ENCODE measurements around the gene TMEM101. TPM values are rescaled to one million over a fixed set of nuclear protein-coding genes. Genes with fewer than 3 reads are reported as not detected.
"Not testable (repeated sequence)": the region's sequence is repeated elsewhere in the genome, so short reads cannot be mapped to it uniquely, and the experiment has no call there.

Gene TMEM101
- total RNA-seq, 1 experiment from 2014 or later, result 77.4 TPM

GRCh38 chr17:44001461-44001920 is 13.3 kb downstream of the TMEM101 start:
- peaks cover 20% of the 10 kb centered on the region for H3K4me1 ChIP-seq (replicated peaks)
- DNase-seq (ENCODE audit: low read depth in 1 of 2, low spot score in 2 of 2), result no peak
- H3K36me3 ChIP-seq, result no peaks in the 10 kb centered on the region
- no peaks in the 10 kb centered on the region for H3K9me3 ChIP-seq (replicated peaks)
- H3K27ac ChIP-seq, result no peak overlapping the region
- H3K27me3 ChIP-seq (replicated peaks), result no peaks in the 10 kb centered on the region; the same call in 1 of the 2 replicates
- H3K4me3 ChIP-seq, result no peak overlapping the region

- no peak overlapping the region for H3K27ac ChIP-seq
- no peak for DNase-seq (ENCODE audit: low read depth in 1 of 2, low spot score in 2 of 2)
- peaks cover 15% of the 10 kb centered on the region for H3K4me1 ChIP-seq (replicated peaks)
- no peaks in the 10 kb centered on the region for H3K9me3 ChIP-seq (replicated peaks)
- no peaks in the 10 kb centered on the region for H3K36me3 ChIP-seq
- no peak overlapping the region for H3K4me3 ChIP-seq
- H3K27me3 ChIP-seq (replicated peaks), result no peaks in the 10 kb centered on the region; the same call in 1 of the 2 replicates
Measured at GRCh38 chr17:44000871-44001460, 13.8 kb downstream of the TMEM101 start.

GRCh38 chr17:44000141-44000860 is 14.5 kb downstream of the TMEM101 start:
- no peak for DNase-seq (ENCODE audit: low read depth in 1 of 2, low spot score in 2 of 2)
- Histone ChIP-seq H3K9me3 (replicated peaks) (no peaks in the 10 kb centered on the region), H3K4me3 (no peak overlapping the region), H3K36me3 (no peaks in the 10 kb centered on the region), H3K27ac (no peak overlapping the region), H3K27me3 (replicated peaks) (no peaks in the 10 kb centered on the region; the same call in 1 of the 2 replicates), H3K4me1 (replicated peaks) (peaks cover 16% of the 10 kb centered on the region)

- H3K4me1 ChIP-seq (replicated peaks), result peaks cover 24% of the 10 kb centered on the region
- no peak for DNase-seq (ENCODE audit: low read depth in 1 of 2, low spot score in 2 of 2)
- no peak overlapping the region for H3K27ac ChIP-seq
- H3K27me3 ChIP-seq (replicated peaks), result no peaks in the 10 kb centered on the region; the same call in none of the 2 replicates
- H3K4me3 ChIP-seq, result no peak overlapping the region
- no peaks in the 10 kb centered on the region for H3K9me3 ChIP-seq (replicated peaks)
- H3K36me3 ChIP-seq, result no peaks in the 10 kb centered on the region
Measured at GRCh38 chr17:43999024-43999423, 15.7 kb downstream of the TMEM101 start.

- Histone ChIP-seq H3K36me3 (no peaks in the 10 kb centered on the region), H3K27me3 (replicated peaks) (no peaks in the 10 kb centered on the region; the same call in none of the 2 replicates), H3K27ac (no peak overlapping the region), H3K9me3 (replicated peaks) (no peaks in the 10 kb centered on the region), H3K4me1 (replicated peaks) (peaks cover 24% of the 10 kb centered on the region), H3K4me3 (no peak overlapping the region)
- DNase-seq (ENCODE audit: low read depth in 1 of 2, low spot score in 2 of 2), result no peak
Measured at GRCh38 chr17:43998552-43998951, 16.2 kb downstream of the TMEM101 start.

GRCh38 chr17:43997180-43997579 is 17.6 kb downstream of the TMEM101 start:
- H3K36me3 ChIP-seq; H3K4me3 ChIP-seq; H3K27ac ChIP-seq; H3K27me3 ChIP-seq (replicated peaks); DNase-seq (ENCODE audit: low read depth in 1 of 2, low spot score in 2 of 2); H3K9me3 ChIP-seq (replicated peaks): not testable (repeated sequence)
- peaks cover 14% of the 10 kb centered on the region for H3K4me1 ChIP-seq (replicated peaks)

- peaks cover 10% of the 10 kb centered on the region for H3K4me1 ChIP-seq (replicated peaks)
- H3K27me3 ChIP-seq (replicated peaks), result no peaks in the 10 kb centered on the region; the same call in none of the 2 replicates
- H3K4me3 ChIP-seq, result no peak overlapping the region
- no peak overlapping the region for H3K27ac ChIP-seq
- H3K36me3 ChIP-seq, result no peaks in the 10 kb centered on the region
- DNase-seq (ENCODE audit: low read depth in 1 of 2, low spot score in 2 of 2), result no peak
- no peaks in the 10 kb centered on the region for H3K9me3 ChIP-seq (replicated peaks)
Measured at GRCh38 chr17:43995150-43995471, 19.7 kb downstream of the TMEM101 start.

- Histone ChIP-seq H3K4me3 (no peak overlapping the region), H3K27ac (no peak overlapping the region), H3K4me1 (replicated peaks) (peaks cover 10% of the 10 kb centered on the region), H3K27me3 (replicated peaks) (no peaks in the 10 kb centered on the region; the same call in 1 of the 2 replicates), H3K9me3 (replicated peaks) (no peaks in the 10 kb centered on the region), H3K36me3 (no peaks in the 10 kb centered on the region)
- peak; percentile 57 to 80 for DNase-seq (ENCODE audit: low read depth in 1 of 2, low spot score in 2 of 2)
Measured at GRCh38 chr17:43994272-43995149, 20.3 kb downstream of the TMEM101 start.

GRCh38 chr17:43992641-43993040 is 22.1 kb downstream of the TMEM101 start:
- no peak for DNase-seq (ENCODE audit: low read depth in 1 of 2, low spot score in 2 of 2)
- Histone ChIP-seq H3K9me3 (replicated peaks) (no peaks in the 10 kb centered on the region), H3K27me3 (replicated peaks) (no peaks in the 10 kb centered on the region; the same call in none of the 2 replicates), H3K27ac (no peak overlapping the region), H3K4me3 (no peak overlapping the region), H3K4me1 (replicated peaks) (peaks cover 10% of the 10 kb centered on the region), H3K36me3 (no peaks in the 10 kb centered on the region)

- Histone ChIP-seq H3K27ac (no peak overlapping the region), H3K4me3 (no peak overlapping the region), H3K9me3 (replicated peaks) (no peaks in the 10 kb centered on the region), H3K4me1 (replicated peaks) (peaks cover 7% of the 10 kb centered on the region), H3K36me3 (no peaks in the 10 kb centered on the region), H3K27me3 (replicated peaks) (peaks cover 27% of the 10 kb centered on the region)
- DNase-seq (ENCODE audit: low read depth in 1 of 2, low spot score in 2 of 2), result no peak
Measured at GRCh38 chr17:43988301-43988700, 26.5 kb downstream of the TMEM101 start.

- DNase-seq (ENCODE audit: low read depth in 1 of 2, low spot score in 2 of 2), result no peak
- no peak overlapping the region for H3K27ac ChIP-seq
- H3K4me3 ChIP-seq, result no peak overlapping the region
- peaks cover 7% of the 10 kb centered on the region for H3K4me1 ChIP-seq (replicated peaks)
- no peaks in the 10 kb centered on the region for H3K9me3 ChIP-seq (replicated peaks)
- peaks cover 36% of the 10 kb centered on the region for H3K27me3 ChIP-seq (replicated peaks)
- H3K36me3 ChIP-seq, result no peaks in the 10 kb centered on the region
Measured at GRCh38 chr17:43987131-43988021, 27.4 kb downstream of the TMEM101 start.

GRCh38 chr17:43986225-43986981 is 28.4 kb downstream of the TMEM101 start:
- H3K4me3 ChIP-seq, result no peak overlapping the region
- H3K36me3 ChIP-seq, result no peaks in the 10 kb centered on the region
- no peak for DNase-seq (ENCODE audit: low read depth in 1 of 2, low spot score in 2 of 2)
- H3K9me3 ChIP-seq (replicated peaks), result no peaks in the 10 kb centered on the region
- H3K4me1 ChIP-seq (replicated peaks), result peaks cover 7% of the 10 kb centered on the region
- H3K27me3 ChIP-seq (replicated peaks), result peaks cover 46% of the 10 kb centered on the region
- no peak overlapping the region for H3K27ac ChIP-seq
